NOMO-1 treated with dmso at 0.1 percent for 144 hours (cell line): ENCODE data around the gene UBAC2.

Experiments
- DNase-seq: peaks from one replicate; lab custom pipeline; 2025; ENCODE audit not compliant: unreplicated experiment; lab: John Stamatoyannopoulos, UW

Gene UBAC2

DNA sequence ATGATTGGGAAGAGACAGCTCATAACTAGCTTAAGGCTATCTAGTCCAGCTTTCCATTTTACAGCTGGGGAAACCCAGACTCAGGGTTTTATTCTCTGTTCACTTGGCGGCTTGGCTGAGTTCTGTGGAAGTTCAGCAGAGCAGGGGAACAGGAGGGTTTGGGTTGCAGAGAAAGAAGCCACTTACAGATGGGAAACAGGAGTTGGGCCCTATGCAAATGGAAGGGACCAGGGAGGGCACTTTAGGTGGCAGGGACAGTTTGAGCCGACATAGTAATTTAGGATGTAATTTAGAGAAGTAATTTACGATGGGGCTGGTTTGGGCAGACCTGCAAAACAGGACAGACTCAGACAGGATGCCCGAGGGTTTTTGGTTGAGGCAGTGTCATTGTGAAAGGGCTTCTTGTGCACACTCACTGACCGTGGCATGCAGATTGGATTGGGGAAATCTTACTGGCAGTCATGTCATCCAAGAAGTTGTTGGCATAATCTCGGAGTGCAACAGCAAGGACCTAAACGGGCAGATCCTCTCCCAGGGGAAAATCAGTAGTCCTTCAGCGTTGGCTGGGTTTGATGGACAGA is 153.8 kb downstream of the UBAC2 start:
- peak; percentile 56 for DNase-seq

DNA sequence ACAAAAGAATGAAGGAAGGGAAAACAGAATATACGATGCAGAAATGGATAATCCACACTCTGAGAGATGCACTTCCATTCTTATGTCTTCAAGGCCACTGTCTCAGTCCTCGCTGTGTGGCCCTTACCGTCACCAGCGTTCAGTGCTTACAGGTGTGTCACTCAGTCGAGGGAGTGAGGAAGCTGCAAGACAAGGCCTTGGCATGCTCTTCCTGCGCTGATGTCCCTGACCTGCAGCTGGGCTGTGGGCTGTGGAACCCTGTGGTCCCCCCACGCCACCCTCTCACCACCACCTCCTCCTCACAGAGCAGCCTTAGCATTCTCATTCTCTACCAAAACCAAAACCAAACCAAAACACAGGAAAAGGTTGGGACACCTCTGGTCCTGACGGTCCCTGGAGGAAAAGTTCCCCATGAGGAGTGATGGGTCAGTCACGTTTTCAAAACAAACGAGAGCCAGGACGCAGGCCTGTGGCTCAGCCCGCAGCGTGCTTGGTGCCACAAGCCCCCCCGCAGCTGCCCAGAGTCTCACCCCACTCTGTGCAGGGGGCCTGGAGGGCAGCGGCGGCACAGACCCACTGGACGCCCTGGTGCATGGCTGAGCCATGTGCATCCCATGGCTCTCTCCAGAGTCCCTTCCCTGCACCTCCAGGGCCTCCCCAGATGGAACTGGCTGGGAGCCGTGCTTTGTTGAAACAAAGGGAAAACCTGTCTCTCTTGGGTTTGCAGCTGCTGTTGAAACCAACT is 154.8 kb downstream of the UBAC2 start:
- no peak for DNase-seq

- no peak for DNase-seq
These were observed 155.3 kb downstream of the UBAC2 start for GRCh38 chr13:99356012-99356261.

GRCh38 chr13:99356262-99357091 is 155.8 kb downstream of the UBAC2 start:
- DNase-seq, result peak; percentile 55

- no peak for DNase-seq
These were observed 156.5 kb downstream of the UBAC2 start for GRCh38 chr13:99357131-99357596.

DNA sequence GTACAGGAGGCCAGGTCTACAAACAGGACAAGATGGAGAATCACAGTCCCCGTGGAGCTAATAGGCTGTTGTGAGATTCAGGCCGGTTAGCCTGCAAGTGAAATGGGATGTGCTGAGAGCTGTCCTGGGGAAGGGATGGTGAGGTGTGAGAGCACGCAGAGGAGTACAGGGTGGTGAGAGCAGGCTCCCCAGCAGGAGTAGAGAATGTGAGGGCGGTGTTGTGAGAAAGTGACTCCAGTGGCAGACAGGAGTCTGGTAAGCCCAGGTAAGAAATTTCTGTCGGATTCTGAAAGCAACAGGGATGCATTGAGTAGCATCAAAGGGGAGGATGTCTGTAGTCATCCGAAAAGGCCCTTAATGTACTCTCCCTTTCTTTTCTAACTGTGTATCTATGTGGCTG is 157.3 kb downstream of the UBAC2 start:
- DNase-seq, result no peak

DNA sequence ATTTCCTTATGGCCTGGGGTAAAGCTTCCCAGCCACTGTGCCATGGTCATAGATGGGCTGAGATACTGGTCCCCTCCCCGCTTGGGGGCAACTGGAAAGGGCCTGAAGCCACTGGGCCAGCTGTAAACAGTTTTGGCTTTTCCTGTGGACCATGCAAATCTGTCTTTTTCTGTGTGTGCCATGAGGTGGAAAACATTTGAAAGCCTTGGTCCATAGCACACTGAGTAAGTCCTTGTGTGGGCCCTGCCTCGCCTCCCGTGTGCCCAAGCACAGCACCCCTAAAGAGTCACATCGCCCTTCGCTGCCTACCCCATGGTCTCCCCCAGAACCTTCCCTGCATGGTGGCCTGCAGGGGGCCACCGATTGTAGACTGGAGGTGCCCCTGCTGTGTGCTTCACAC is 158.9 kb downstream of the UBAC2 start:
- DNase-seq, result no peak

DNA sequence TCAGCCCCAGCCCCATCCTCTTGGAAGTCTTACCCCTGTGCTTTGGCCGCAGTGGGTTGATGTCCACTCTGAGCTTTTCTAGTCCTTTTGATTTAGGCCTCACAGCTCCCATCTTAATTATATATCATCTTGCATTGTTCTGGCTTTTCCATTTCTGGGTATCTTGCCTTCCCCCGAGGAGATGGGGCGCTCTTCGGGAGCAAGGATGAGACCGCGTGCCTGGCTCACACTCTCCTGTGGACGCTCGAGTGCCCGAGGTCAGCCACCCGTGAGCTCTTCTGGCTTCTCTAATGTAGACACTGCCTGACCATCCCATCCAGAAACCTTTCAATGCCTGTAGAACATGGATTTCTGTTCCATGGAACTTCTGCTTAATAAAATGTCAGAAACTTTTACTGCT is 160.0 kb downstream of the UBAC2 start:
- DNase-seq, result no peak

- no peak for DNase-seq
These were observed 160.5 kb downstream of the UBAC2 start for GRCh38 chr13:99361197-99361596.

DNA sequence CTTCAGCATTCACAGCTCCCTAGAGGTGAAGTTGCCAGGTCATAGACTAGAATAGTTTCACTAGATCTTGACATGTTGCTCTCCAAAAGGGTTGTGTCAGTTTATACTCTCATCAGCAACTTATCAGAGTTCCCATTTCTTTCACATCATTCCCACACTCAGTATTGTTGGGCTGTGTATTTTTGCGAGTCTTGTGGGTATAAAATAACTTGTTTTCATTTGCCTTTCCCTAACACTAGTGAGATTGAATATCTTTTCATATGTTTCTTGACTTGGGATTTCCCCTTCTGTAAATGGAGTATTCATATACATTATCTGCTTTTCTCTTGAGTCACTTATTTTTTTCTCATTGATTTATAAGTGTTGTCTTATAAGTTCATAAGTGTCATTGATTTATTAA is 161.7 kb downstream of the UBAC2 start:
- no peak for DNase-seq

DNA sequence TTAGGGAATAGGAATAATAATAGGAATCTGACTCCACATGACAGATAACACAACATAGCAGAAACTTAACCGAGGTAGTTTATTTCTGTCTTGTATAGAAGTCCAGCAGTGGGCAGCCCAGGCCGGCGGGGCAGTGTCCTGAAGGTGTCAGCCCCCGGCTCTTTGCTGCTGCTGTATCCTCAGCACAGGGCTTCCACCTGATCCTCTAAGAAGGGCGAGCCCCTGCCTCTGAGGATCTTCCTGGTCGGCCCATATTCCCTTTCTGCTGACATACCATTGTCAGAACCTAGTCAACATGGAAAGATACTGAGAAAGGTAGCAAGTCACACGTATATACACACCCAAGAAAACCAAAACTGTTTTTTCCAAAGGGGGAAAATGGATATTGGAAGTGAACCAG is 162.7 kb downstream of the UBAC2 start:
- DNase-seq, result no peak

- DNase-seq, result no peak
These were observed 163.3 kb downstream of the UBAC2 start for GRCh38 chr13:99363949-99364348.

- DNase-seq, result no peak
These were observed 165.7 kb downstream of the UBAC2 start for GRCh38 chr13:99366075-99366987.

- DNase-seq, result no peak
These were observed 166.5 kb downstream of the UBAC2 start for GRCh38 chr13:99367106-99367616.

GRCh38 chr13:99367663-99368448 is 167.2 kb downstream of the UBAC2 start:
- DNase-seq, result no peak

- no peak for DNase-seq
These were observed 170.0 kb downstream of the UBAC2 start for GRCh38 chr13:99370481-99371275.

- DNase-seq, result no peak
These were observed 171.3 kb downstream of the UBAC2 start for GRCh38 chr13:99371956-99372355.

DNA sequence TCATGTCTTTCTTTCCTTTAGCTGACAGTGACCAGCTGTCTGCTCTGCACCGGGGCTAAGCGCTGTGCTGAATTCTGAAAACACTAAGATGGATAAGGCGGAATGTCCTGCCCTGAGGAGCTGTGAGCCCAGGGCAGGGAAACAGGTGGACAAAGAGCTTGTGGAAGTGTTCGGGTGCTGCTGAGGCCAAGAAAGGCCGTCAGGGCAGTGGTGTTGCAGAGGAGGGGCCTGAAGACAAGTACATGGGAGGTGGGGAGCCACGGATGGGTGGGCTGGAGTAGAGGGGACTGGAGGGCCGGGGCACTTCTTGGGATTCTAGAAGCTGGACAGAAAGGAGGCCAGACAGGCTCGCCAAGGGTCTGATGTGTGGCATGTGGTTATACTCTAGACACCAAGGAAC is 172.8 kb downstream of the UBAC2 start:
- DNase-seq, result no peak
